ENCODE measurements around the gene CD209. TPM values are rescaled to one million over a fixed set of nuclear protein-coding genes. Genes with fewer than 3 reads are reported as not detected.

Gene CD209
- total and polyA plus RNA-seq, 2 of the 8 experiments (the other 6 are each of a cell fraction or from before 2014, with no cell fraction given) = 0.05 to 0.22 TPM

- Histone ChIP-seq H3K79me1 (ENCODE audit: low read depth, low read length) (no peaks in the 10 kb centered on the region), H3K14ac (ENCODE audit: insufficient read length) (no peak overlapping the region), H2BK120ac (replicated peaks; ENCODE audit: low read depth, low read length) (no peak overlapping the region), H2BK12ac (ENCODE audit: low read depth, low read length) (no peak overlapping the region), H3K4me2 (ENCODE audit: insufficient read depth in 1 of 2, low read depth in 2 of 2, low read length in 2 of 2) (no peak overlapping the region), H3K23ac (ENCODE audit: insufficient read length) (no peak overlapping the region), H2BK20ac (ENCODE audit: low read length) (no peak overlapping the region), H3K9ac (replicated peaks in 1 of 4; ENCODE audit: extremely low read depth in 1 of 4, low read depth in 3 of 4, low read length in 3 of 4) (no peak overlapping the region), H4K5ac (ENCODE audit: insufficient read length, low read depth, low read length) (no peak overlapping the region), H4K20me1 (replicated peaks in 1 of 2; ENCODE audit: control insufficient read depth in 1 of 2, insufficient read depth in 2 of 2, low read length in 2 of 2) (no peaks in the 10 kb centered on the region), H3K27ac (ENCODE audit: low read depth, low read length) (no peak overlapping the region), H2AFZ (ENCODE audit: low read length) (no peak overlapping the region), H2BK5ac (ENCODE audit: low read depth, low read length) (no peak overlapping the region), H3K4ac (replicated peaks; ENCODE audit: insufficient read length, low read depth, low read length) (no peak overlapping the region), H3K4me3 (ENCODE audit: extremely low read depth in 1 of 4, insufficient read depth in 2 of 4, low read depth in 3 of 4, low read length in 4 of 4) (no peak overlapping the region), H4K91ac (replicated peaks; ENCODE audit: insufficient read length, low read length) (no peak overlapping the region), H3K79me2 (ENCODE audit: control insufficient read depth in 1 of 2, insufficient read depth in 2 of 2, low read length in 2 of 2) (no peaks in the 10 kb centered on the region), H3K18ac (ENCODE audit: extremely low read depth, low read length) (no peak overlapping the region), H3K56ac (replicated peaks; ENCODE audit: insufficient read length, low read depth, low read length) (no peak overlapping the region), H3K4me1 (replicated peaks in 1 of 4; ENCODE audit: control insufficient read depth in 3 of 4, insufficient read depth in 4 of 4, low read length in 3 of 4) (no peaks in the 10 kb centered on the region), H3K9me3 (ENCODE audit: insufficient read depth in 2 of 2, low read depth in 1 of 2, low read length in 1 of 2) (peaks cover 0 to 2% of the 10 kb centered on the region in 2 experiments; a peak in 1 of 4 replicates), H2AK5ac (ENCODE audit: low read depth, low read length) (no peak overlapping the region), H4K8ac (ENCODE audit: extremely low read depth, insufficient read depth, low read length) (no peak overlapping the region), H2BK15ac (ENCODE audit: low read length) (no peak overlapping the region), H3K27me3 (replicated peaks in 1 of 4; ENCODE audit: control insufficient read depth in 3 of 4, extremely low read depth in 1 of 4, insufficient read depth in 3 of 4, low read length in 3 of 4) (no peaks in the 10 kb centered on the region), H3K36me3 (ENCODE audit: control insufficient read depth in 2 of 4, insufficient read depth in 4 of 4, low read length in 3 of 4) (no peaks in the 10 kb centered on the region), H3K23me2 (ENCODE audit: low read depth, low read length) (no peaks in the 10 kb centered on the region)
- ChIA-PET CTCF (ENCODE audit: partially characterized antibody) (interaction anchor here (0.7 kb wide), 1 partner anchor 116 kb away, joined by 6 read pairs; no protein-coding TSS in a partner anchor), POLR2A (ENCODE audit: partially characterized antibody) (no interaction called here)
- no peak for DNase-seq (ENCODE audit: low read depth in 1 of 2, low spot score in 2 of 2)
- 82% methylated on average over 1 of the region's 1 CpG; no CpG with 5 or more reads in 1 of the 2 experiments for WGBS, 2 experiments (ENCODE audit: extremely low coverage in 1 of 2, insufficient coverage in 1 of 2, insufficient read length in 1 of 2, insufficient replicate concordance in 2 of 2, low coverage in 1 of 2, low lambda C conversion rate in 2 of 2, missing lambda C conversion rate in 1 of 2)
- no peak for FAIRE-seq
- TF ChIP-seq KDM4A (IDR thresholded peaks at IDR 0.05; ENCODE audit: low read depth, low read length, severe bottlenecking) (no peak), JUND (IDR thresholded peaks at IDR 0.05; ENCODE audit: low read length) (no peak)
These were observed 31.7 kb downstream of the CD209 start for GRCh38 chr19:7715671-7716070.

Data from H1 (cell line).